ENCODE results near the gene ZNF134. TPM values are rescaled to one million over a fixed set of nuclear protein-coding genes. Genes with fewer than 3 reads are reported as not detected.
A peak's percentile ranks its signal among the peaks of the same experiment; 100 is the strongest.

ZNF134 gene
- total RNA-seq: 10 to 100 TPM; 10.5 to 22.4 (median 18.5) TPM

GRCh38 chr19:57613941-57614743 is at the start of gene ZNF134:
Gene ZNF134, plus strand, starts transcription at chr19:57614242. Its CDS starts 5,227 bp downstream, at chr19:57619469.
- H3K4me3 ChIP-seq: peak within 1 kb of the TSS; percentile 73 to 99 (median 88)
- WGBS, 10 experiments: 0 to 80% (median 1%) methylated on average over 1 to 10 of the region's 64 CpGs; no CpG with 5 or more reads in 5 of the 10 experiments
- H3K27ac ChIP-seq: peak within 1 kb of the TSS; percentile 86 to 92
- peak; percentile 100 for ATAC-seq (replicated peaks in 6 of 8)
- in situ Hi-C loops (cut with MboI; ENCODE audit: low pct_unique_long_range_greater_than_20kb in 2 of 9, low sequenced_read_pairs in 9 of 9, unreplicated experiment in 9 of 9): no loop called here
- peaks cover 4 to 6% of the 10 kb centered on the region in 2 donors for H3K4me1 ChIP-seq (replicated peaks in 1 of 2)

- 31 to 100% (median 58%) methylated on average over 1 to 6 of the region's 7 CpGs; no CpG with 5 or more reads in 1 of the 10 experiments for WGBS, 10 experiments
- Histone ChIP-seq H3K4me1 (replicated peaks in 1 of 2) (no peaks in the 10 kb centered on the region), H3K4me3 (no peak overlapping the region), H3K27ac (no peak overlapping the region)
- no peak for ATAC-seq (replicated peaks in 6 of 8)
- in situ Hi-C loops (cut with MboI; ENCODE audit: low pct_unique_long_range_greater_than_20kb in 2 of 9, low sequenced_read_pairs in 9 of 9, unreplicated experiment in 9 of 9): no loop called here
These were observed 47.4 kb upstream of the ZNF134 start for GRCh38 chr19:57566396-57567265.

GRCh38 chr19:57570707-57571106 is 43.3 kb upstream of the ZNF134 start:
- Histone ChIP-seq H3K4me1 (replicated peaks in 1 of 2) (no peaks in the 10 kb centered on the region), H3K4me3 (no peak overlapping the region), H3K27ac (no peak overlapping the region)
- in situ Hi-C loops (cut with MboI; ENCODE audit: low pct_unique_long_range_greater_than_20kb in 2 of 9, low sequenced_read_pairs in 9 of 9, unreplicated experiment in 9 of 9): no loop called here
- no peak for ATAC-seq (replicated peaks in 6 of 8)

GRCh38 chr19:57572415-57572947 is 41.6 kb upstream of the ZNF134 start:
- 73 to 100% (median 100%) methylated on average over 1 to 3 of the region's 3 CpGs; no CpG with 5 or more reads in 3 of the 10 experiments for WGBS, 10 experiments
- no peaks in the 10 kb centered on the region for H3K4me1 ChIP-seq (replicated peaks in 1 of 2)
- in situ Hi-C loops (cut with MboI; ENCODE audit: low pct_unique_long_range_greater_than_20kb in 2 of 9, low sequenced_read_pairs in 9 of 9, unreplicated experiment in 9 of 9): no loop called here
- no peak for ATAC-seq (replicated peaks in 6 of 8)
- no peak overlapping the region for H3K4me3 ChIP-seq
- no peak overlapping the region for H3K27ac ChIP-seq

- peaks cover 5 to 6% of the 10 kb centered on the region in 2 donors for H3K4me1 ChIP-seq (replicated peaks in 1 of 2)
- in situ Hi-C loops (cut with MboI; ENCODE audit: low pct_unique_long_range_greater_than_20kb in 2 of 9, low sequenced_read_pairs in 9 of 9, unreplicated experiment in 9 of 9): no loop called here
- no peak overlapping the region for H3K27ac ChIP-seq
- no peak overlapping the region for H3K4me3 ChIP-seq
- ATAC-seq (replicated peaks in 6 of 8): no peak
These were observed 37.4 kb upstream of the ZNF134 start for GRCh38 chr19:57576661-57577060.

- Histone ChIP-seq H3K4me1 (replicated peaks in 1 of 2) (peaks cover 10% of the 10 kb centered on the region in 2 donors), H3K4me3 (peak within 1 kb of the TSS; percentile 61 to 98 (median 78)), H3K27ac (peak within 1 kb of the TSS; percentile 69 to 78)
- in situ Hi-C loops (cut with MboI; ENCODE audit: low pct_unique_long_range_greater_than_20kb in 2 of 9, low sequenced_read_pairs in 9 of 9, unreplicated experiment in 9 of 9): no loop called here
- ATAC-seq (replicated peaks in 6 of 8): peak; percentile 87 to 98 (median 92)
- WGBS, 10 experiments: 0% methylated on average over 1 to 15 of the region's 62 CpGs; no CpG with 5 or more reads in 6 of the 10 experiments
These were observed 35.4 kb upstream of the ZNF134 start, which contains the start of gene ZNF416 for GRCh38 chr19:57578487-57579205. Gene ZNF416, minus strand, starts transcription at chr19:57578911. Its CDS starts 207 bp downstream, at chr19:57578704.

- H3K4me1 ChIP-seq (replicated peaks in 1 of 2): peaks cover 9% of the 10 kb centered on the region in 2 donors
- peak overlapping the region in 1 of 5 donors; percentile 93 for H3K4me3 ChIP-seq
- WGBS, 10 experiments: 60% methylated on average over 1 of the region's 21 CpGs; no CpG with 5 or more reads in 8 of the 10 experiments
- no peak for ATAC-seq (replicated peaks in 6 of 8)
- peak overlapping the region; percentile 77 to 82 for H3K27ac ChIP-seq
- in situ Hi-C loops (cut with MboI; ENCODE audit: low pct_unique_long_range_greater_than_20kb in 2 of 9, low sequenced_read_pairs in 9 of 9, unreplicated experiment in 9 of 9): no loop called here
These were observed 30.9 kb upstream of the ZNF134 start for GRCh38 chr19:57583104-57583520.

- Histone ChIP-seq H3K4me3 (peak within 1 kb of the TSS; percentile 57 to 93 (median 71)), H3K4me1 (replicated peaks in 1 of 2) (peaks cover 8% of the 10 kb centered on the region in 2 donors), H3K27ac (peak within 1 kb of the TSS; percentile 77 to 82)
- WGBS, 10 experiments: 0 to 28% (median 11%) methylated on average over 5 to 18 of the region's 76 CpGs; no CpG with 5 or more reads in 6 of the 10 experiments
- in situ Hi-C loops (cut with MboI; ENCODE audit: low pct_unique_long_range_greater_than_20kb in 2 of 9, low sequenced_read_pairs in 9 of 9, unreplicated experiment in 9 of 9): no loop called here
- peak; percentile 88 to 96 (median 94) for ATAC-seq (replicated peaks in 6 of 8)
These were observed 30.3 kb upstream of the ZNF134 start, which contains the start of gene ZIK1 for GRCh38 chr19:57583521-57584416. Gene ZIK1, plus strand, starts transcription at chr19:57584145. Its CDS starts 212 bp downstream, at chr19:57584357.

- 0 to 100% (median 71%) methylated on average over 1 of the region's 1 CpG; no CpG with 5 or more reads in 5 of the 10 experiments for WGBS, 10 experiments
- no peak for ATAC-seq (replicated peaks in 6 of 8)
- Histone ChIP-seq H3K4me1 (replicated peaks in 1 of 2) (peaks cover 8% of the 10 kb centered on the region in 2 donors), H3K27ac (no peak overlapping the region), H3K4me3 (no peak overlapping the region)
- in situ Hi-C loops (cut with MboI; ENCODE audit: low pct_unique_long_range_greater_than_20kb in 2 of 9, low sequenced_read_pairs in 9 of 9, unreplicated experiment in 9 of 9): no loop called here
These were observed 26.5 kb upstream of the ZNF134 start for GRCh38 chr19:57587529-57587928.

GRCh38 chr19:57599377-57599760 is 14.7 kb upstream of the ZNF134 start:
- Histone ChIP-seq H3K27ac (peak overlapping the region in 1 of 2 donors; percentile 48), H3K4me3 (peak overlapping the region; percentile 54 to 97 (median 78)), H3K4me1 (replicated peaks in 1 of 2) (peaks cover 5 to 8% of the 10 kb centered on the region in 2 donors)
- 50 to 85% (median 69%) methylated on average over 2 to 7 of the region's 8 CpGs; no CpG with 5 or more reads in 2 of the 10 experiments for WGBS, 10 experiments
- in situ Hi-C loops (cut with MboI; ENCODE audit: low pct_unique_long_range_greater_than_20kb in 2 of 9, low sequenced_read_pairs in 9 of 9, unreplicated experiment in 9 of 9): no loop called here
- ATAC-seq (replicated peaks in 6 of 8): no peak

GRCh38 chr19:57599761-57600383 is 14.2 kb upstream of the ZNF134 start, which contains the start of gene ZNF530:
Gene ZNF530, plus strand, starts transcription at chr19:57599885. Its CDS starts 4,461 bp downstream, at chr19:57604346.
- Histone ChIP-seq H3K4me3 (peak within 1 kb of the TSS; percentile 54 to 97 (median 78)), H3K27ac (peak within 1 kb of the TSS; percentile 2 to 48), H3K4me1 (replicated peaks in 1 of 2) (peaks cover 5 to 8% of the 10 kb centered on the region in 2 donors)
- in situ Hi-C loops (cut with MboI; ENCODE audit: low pct_unique_long_range_greater_than_20kb in 2 of 9, low sequenced_read_pairs in 9 of 9, unreplicated experiment in 9 of 9): no loop called here
- 0 to 8% (median 0%) methylated on average over 2 to 4 of the region's 53 CpGs; no CpG with 5 or more reads in 7 of the 10 experiments for WGBS, 10 experiments
- ATAC-seq (replicated peaks in 6 of 8): peak; percentile 99 to 100 (median 100)

All from motor neuron (in vitro differentiated cells).